GM21529 (cell line): Measurements from ENCODE around the gene CHD6.

Source experiments
- ATAC-seq: cut with Tn5 transposase; IDR thresholded peaks from one replicate; pipeline ENCODE4 v1.9.1; 2021; ENCODE audit not compliant: unreplicated experiment

CHD6 gene

GRCh38 chr20:41355598-41356203, 262.5 kb downstream of the CHD6 start:
- ATAC-seq, result no peak

GRCh38 chr20:41355192-41355591, 263.0 kb downstream of the CHD6 start:
- no peak for ATAC-seq

- no peak for ATAC-seq
Observed at GRCh38 chr20:41353530-41353929, 264.6 kb downstream of the CHD6 start.

- no peak for ATAC-seq
Observed at GRCh38 chr20:41352666-41353065, 265.5 kb downstream of the CHD6 start.

- no peak for ATAC-seq
Observed at GRCh38 chr20:41352106-41352505, 266.1 kb downstream of the CHD6 start.
